ENCODE measurements around the gene SEMA4D. TPM values are rescaled to one million over a fixed set of nuclear protein-coding genes. Genes with fewer than 3 reads are reported as not detected.

SEMA4D gene
- total RNA-seq, 4 donors from 2014 or later = 31.1 to 59.2 (median 42.1) TPM

DNA sequence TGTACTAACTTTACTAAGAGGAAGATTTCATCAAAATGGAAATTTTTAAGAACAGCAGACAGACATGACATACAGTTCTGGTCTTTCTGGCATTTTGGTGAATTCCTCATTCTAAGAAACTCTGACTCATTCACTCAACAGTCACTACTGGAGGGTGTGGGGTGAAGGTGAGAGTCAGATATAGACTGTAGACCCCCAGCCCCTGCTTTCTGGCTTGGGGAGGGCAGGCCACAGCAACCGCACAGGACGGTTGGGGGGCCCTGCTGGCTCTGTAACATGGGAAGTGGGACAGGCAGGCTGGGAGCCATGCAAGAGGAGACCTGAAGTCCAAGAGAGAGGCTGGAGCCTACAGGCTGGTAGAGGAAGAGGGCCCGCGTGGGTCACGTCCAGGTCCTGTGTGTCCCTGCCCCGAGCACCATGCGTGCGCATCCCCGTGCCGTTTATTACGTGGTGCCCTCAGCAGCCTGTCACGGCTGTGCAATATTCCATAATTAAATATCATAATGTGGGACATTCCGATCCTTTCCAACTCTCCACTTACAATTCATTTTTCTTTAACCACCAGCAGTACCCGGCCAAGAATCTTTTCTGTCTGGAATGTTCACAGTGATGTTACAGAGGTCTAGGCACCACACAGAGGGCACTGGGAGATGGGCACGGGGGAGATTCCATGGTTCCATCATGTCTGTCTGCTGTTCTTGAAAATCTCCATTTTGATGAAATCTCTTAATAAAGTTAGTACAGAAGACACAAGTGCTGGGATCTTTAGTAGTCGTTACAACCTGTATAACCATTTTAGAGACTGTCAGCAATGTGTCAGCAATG is 75.5 kb downstream of the SEMA4D start:
- H3K4me3 ChIP-seq (ENCODE audit: low read depth, poor library complexity, severe bottlenecking) = no peak overlapping the region
- intact Hi-C loops (cut with DNase I; ENCODE audit: low total_unique reads) = no loop called here
- 85 to 92% methylated on average over 16 of the region's 16 CpGs for WGBS, 2 donors
- no peak for DNase-seq (ENCODE audit: low spot score in 2 of 2)
- no peak for TF ChIP-seq POLR2A (IDR thresholded peaks at IDR 0.05)
- TF ChIP-seq, protein P1, sequence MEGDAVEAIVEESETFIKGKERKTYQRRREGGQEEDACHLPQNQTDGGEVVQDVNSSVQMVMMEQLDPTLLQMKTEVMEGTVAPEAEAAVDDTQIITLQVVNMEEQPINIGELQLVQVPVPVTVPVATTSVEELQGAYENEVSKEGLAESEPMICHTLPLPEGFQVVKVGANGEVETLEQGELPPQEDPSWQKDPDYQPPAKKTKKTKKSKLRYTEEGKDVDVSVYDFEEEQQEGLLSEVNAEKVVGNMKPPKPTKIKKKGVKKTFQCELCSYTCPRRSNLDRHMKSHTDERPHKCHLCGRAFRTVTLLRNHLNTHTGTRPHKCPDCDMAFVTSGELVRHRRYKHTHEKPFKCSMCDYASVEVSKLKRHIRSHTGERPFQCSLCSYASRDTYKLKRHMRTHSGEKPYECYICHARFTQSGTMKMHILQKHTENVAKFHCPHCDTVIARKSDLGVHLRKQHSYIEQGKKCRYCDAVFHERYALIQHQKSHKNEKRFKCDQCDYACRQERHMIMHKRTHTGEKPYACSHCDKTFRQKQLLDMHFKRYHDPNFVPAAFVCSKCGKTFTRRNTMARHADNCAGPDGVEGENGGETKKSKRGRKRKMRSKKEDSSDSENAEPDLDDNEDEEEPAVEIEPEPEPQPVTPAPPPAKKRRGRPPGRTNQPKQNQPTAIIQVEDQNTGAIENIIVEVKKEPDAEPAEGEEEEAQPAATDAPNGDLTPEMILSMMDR (IDR thresholded peaks at IDR 0.05) = no peak

GRCh38 chr9:89421595-89421994 is 76.3 kb downstream of the SEMA4D start:
- no peak overlapping the region for H3K4me3 ChIP-seq (ENCODE audit: low read depth, poor library complexity, severe bottlenecking)
- TF ChIP-seq, protein P1 (IDR thresholded peaks at IDR 0.05) = no peak
- no peak for TF ChIP-seq POLR2A (IDR thresholded peaks at IDR 0.05)
- no peak for DNase-seq (ENCODE audit: low spot score in 2 of 2)
- intact Hi-C loops (cut with DNase I; ENCODE audit: low total_unique reads) = no loop called here
- WGBS, 2 donors = 87 to 90% methylated on average over 6 of the region's 6 CpGs

DNA sequence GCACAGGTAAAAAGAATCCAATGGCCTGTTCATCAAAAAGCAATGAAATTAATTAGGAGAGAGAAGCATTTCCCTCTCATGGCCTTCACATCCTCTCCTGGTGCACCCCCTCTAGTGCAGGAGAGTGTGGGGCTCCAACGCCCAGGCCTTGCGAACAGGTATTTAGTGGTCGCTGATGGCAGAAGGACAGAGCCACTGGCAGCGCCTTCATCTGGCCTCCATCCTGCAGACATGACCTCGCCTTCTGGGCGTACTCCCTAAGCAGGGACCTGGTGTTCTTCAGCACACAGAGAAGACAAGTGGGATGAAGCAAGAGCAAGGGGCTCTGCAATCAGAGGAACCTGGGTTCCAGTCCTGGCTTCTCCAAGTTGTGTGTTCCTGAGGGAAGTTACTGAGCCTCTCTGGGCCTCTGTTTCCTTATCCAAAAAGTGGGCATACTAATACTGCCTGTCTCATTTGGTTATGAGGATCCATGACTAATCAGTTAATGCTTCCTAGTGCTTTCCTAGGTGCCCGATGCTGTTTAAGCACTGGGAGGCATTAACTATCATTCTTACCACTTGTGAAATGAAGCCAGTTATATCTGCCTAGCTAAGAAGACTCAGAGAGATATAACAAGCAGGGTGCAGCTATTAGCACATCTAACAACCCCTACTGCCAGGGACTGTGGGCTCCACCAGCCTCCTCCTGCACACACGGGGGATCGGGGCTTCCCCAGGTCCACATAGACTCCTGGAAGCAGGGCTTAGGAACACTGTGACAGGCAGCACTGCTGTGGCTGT is 77.3 kb downstream of the SEMA4D start:
- WGBS, 2 donors = 87 to 91% methylated on average over 9 of the region's 9 CpGs
- no peak for TF ChIP-seq POLR2A (IDR thresholded peaks at IDR 0.05)
- TF ChIP-seq, protein P1 (IDR thresholded peaks at IDR 0.05) = no peak
- H3K4me3 ChIP-seq (ENCODE audit: low read depth, poor library complexity, severe bottlenecking) = no peak overlapping the region
- no peak for DNase-seq (ENCODE audit: low spot score in 2 of 2)
- intact Hi-C loops (cut with DNase I; ENCODE audit: low total_unique reads) = no loop called here

- no peak overlapping the region for H3K4me3 ChIP-seq (ENCODE audit: low read depth, poor library complexity, severe bottlenecking)
- intact Hi-C loops (cut with DNase I; ENCODE audit: low total_unique reads) = loop anchor here (10.0 kb wide), 1 partner anchor 65 kb away; no protein-coding TSS in a partner anchor
- no peak for TF ChIP-seq POLR2A (IDR thresholded peaks at IDR 0.05)
- TF ChIP-seq, protein P1 (IDR thresholded peaks at IDR 0.05) = no peak
- DNase-seq (ENCODE audit: low spot score in 2 of 2) = no peak
- 79% methylated on average over 6 of the region's 6 CpGs for WGBS, 2 donors
These were observed 77.9 kb downstream of the SEMA4D start for GRCh38 chr9:89419978-89420394.

GRCh38 chr9:89418882-89419640 is 78.9 kb downstream of the SEMA4D start:
- intact Hi-C loops (cut with DNase I; ENCODE audit: low total_unique reads) = loop anchor here (10.0 kb wide), 1 partner anchor 64 kb away; no protein-coding TSS in a partner anchor
- WGBS, 2 donors = 80 to 83% methylated on average over 21 of the region's 21 CpGs
- peak in 1 of 2 donors; percentile 84 for DNase-seq (ENCODE audit: low spot score in 2 of 2)
- no peak overlapping the region for H3K4me3 ChIP-seq (ENCODE audit: low read depth, poor library complexity, severe bottlenecking)
- no peak for TF ChIP-seq POLR2A (IDR thresholded peaks at IDR 0.05)
- TF ChIP-seq, protein P1 (IDR thresholded peaks at IDR 0.05) = no peak
